ENCODE measurements around the gene CD4.

CD4 gene

GRCh38 chr12:6779708-6780432, 9.5 kb upstream of the CD4 start:
- H3K36me3 ChIP-seq (ENCODE audit: insufficient read depth, low read length), result no peaks in the 10 kb centered on the region
- no peaks in the 10 kb centered on the region; the same call in 1 of the 2 replicates for H3K4me1 ChIP-seq (ENCODE audit: insufficient read depth, low read length)
- H3K9me3 ChIP-seq (ENCODE audit: control insufficient read depth, insufficient read depth, low read length), result no peaks in the 10 kb centered on the region
- no peak overlapping the region for H3K9ac ChIP-seq (ENCODE audit: low read depth, low read length)

- no peaks in the 10 kb centered on the region for H3K9me3 ChIP-seq (ENCODE audit: control insufficient read depth, insufficient read depth, low read length)
- no peaks in the 10 kb centered on the region for H3K36me3 ChIP-seq (ENCODE audit: insufficient read depth, low read length)
- no peaks in the 10 kb centered on the region; the same call in 1 of the 2 replicates for H3K4me1 ChIP-seq (ENCODE audit: insufficient read depth, low read length)
- no peak overlapping the region for H3K9ac ChIP-seq (ENCODE audit: low read depth, low read length)
Observed at GRCh38 chr12:6780573-6780972, 8.8 kb upstream of the CD4 start.

- peaks cover 2% of the 10 kb centered on the region for H3K4me1 ChIP-seq (ENCODE audit: insufficient read depth, low read length)
Observed at GRCh38 chr12:6782119-6782518, 7.2 kb upstream of the CD4 start.

GRCh38 chr12:6782850-6783566, 6.3 kb upstream of the CD4 start:
- peaks cover 4% of the 10 kb centered on the region for H3K4me1 ChIP-seq (ENCODE audit: insufficient read depth, low read length)

More at GRCh38 chr12:6782119-6782518, 7.2 kb upstream of the CD4 start:
- Histone ChIP-seq H3K36me3 (ENCODE audit: insufficient read depth, low read length) (no peaks in the 10 kb centered on the region), H3K9me3 (ENCODE audit: control insufficient read depth, insufficient read depth, low read length) (no peaks in the 10 kb centered on the region), H3K9ac (ENCODE audit: low read depth, low read length) (no peak overlapping the region)

GRCh38 chr12:6783828-6784227, 5.5 kb upstream of the CD4 start:
- Histone ChIP-seq H3K36me3 (ENCODE audit: insufficient read depth, low read length) (no peaks in the 10 kb centered on the region), H3K4me1 (ENCODE audit: insufficient read depth, low read length) (peaks cover 4% of the 10 kb centered on the region), H3K9ac (ENCODE audit: low read depth, low read length) (no peak overlapping the region), H3K9me3 (ENCODE audit: control insufficient read depth, insufficient read depth, low read length) (no peaks in the 10 kb centered on the region)

More at GRCh38 chr12:6782850-6783566, 6.3 kb upstream of the CD4 start:
- no peaks in the 10 kb centered on the region for H3K36me3 ChIP-seq (ENCODE audit: insufficient read depth, low read length)
- no peak overlapping the region for H3K9ac ChIP-seq (ENCODE audit: low read depth, low read length)
- no peaks in the 10 kb centered on the region for H3K9me3 ChIP-seq (ENCODE audit: control insufficient read depth, insufficient read depth, low read length)

GRCh38 chr12:6784296-6784695, 5.0 kb upstream of the CD4 start:
- H3K9ac ChIP-seq (ENCODE audit: low read depth, low read length), result no peak overlapping the region
- peaks cover 4% of the 10 kb centered on the region for H3K4me1 ChIP-seq (ENCODE audit: insufficient read depth, low read length)
- no peaks in the 10 kb centered on the region for H3K36me3 ChIP-seq (ENCODE audit: insufficient read depth, low read length)
- no peaks in the 10 kb centered on the region for H3K9me3 ChIP-seq (ENCODE audit: control insufficient read depth, insufficient read depth, low read length)

GRCh38 chr12:6784761-6785160, 4.6 kb upstream of the CD4 start:
- Histone ChIP-seq H3K9me3 (ENCODE audit: control insufficient read depth, insufficient read depth, low read length) (no peaks in the 10 kb centered on the region), H3K9ac (ENCODE audit: low read depth, low read length) (no peak overlapping the region), H3K36me3 (ENCODE audit: insufficient read depth, low read length) (no peaks in the 10 kb centered on the region), H3K4me1 (ENCODE audit: insufficient read depth, low read length) (peaks cover 7% of the 10 kb centered on the region)

GRCh38 chr12:6786416-6787094, 2.8 kb upstream of the CD4 start:
- H3K9me3 ChIP-seq (ENCODE audit: control insufficient read depth, insufficient read depth, low read length), result no peaks in the 10 kb centered on the region
- H3K36me3 ChIP-seq (ENCODE audit: insufficient read depth, low read length), result no peaks in the 10 kb centered on the region
- H3K9ac ChIP-seq (ENCODE audit: low read depth, low read length), result no peak overlapping the region
- H3K4me1 ChIP-seq (ENCODE audit: insufficient read depth, low read length), result peaks cover 8% of the 10 kb centered on the region

GRCh38 chr12:6787309-6787708, 2.0 kb upstream of the CD4 start:
- H3K4me1 ChIP-seq (ENCODE audit: insufficient read depth, low read length), result peaks cover 8% of the 10 kb centered on the region
- no peaks in the 10 kb centered on the region for H3K36me3 ChIP-seq (ENCODE audit: insufficient read depth, low read length)
- H3K9ac ChIP-seq (ENCODE audit: low read depth, low read length), result no peak overlapping the region
- H3K9me3 ChIP-seq (ENCODE audit: control insufficient read depth, insufficient read depth, low read length), result no peaks in the 10 kb centered on the region

- Histone ChIP-seq H3K9ac (ENCODE audit: low read depth, low read length) (no peak overlapping the region), H3K9me3 (ENCODE audit: control insufficient read depth, insufficient read depth, low read length) (no peaks in the 10 kb centered on the region), H3K4me1 (ENCODE audit: insufficient read depth, low read length) (peaks cover 8% of the 10 kb centered on the region), H3K36me3 (ENCODE audit: insufficient read depth, low read length) (no peaks in the 10 kb centered on the region)
Observed at GRCh38 chr12:6790496-6791150, 1.3 kb downstream of the CD4 start.

GRCh38 chr12:6791931-6792520, 2.7 kb downstream of the CD4 start:
- Histone ChIP-seq H3K9ac (ENCODE audit: low read depth, low read length) (no peak overlapping the region), H3K4me1 (ENCODE audit: insufficient read depth, low read length) (peaks cover 7% of the 10 kb centered on the region), H3K9me3 (ENCODE audit: control insufficient read depth, insufficient read depth, low read length) (no peaks in the 10 kb centered on the region), H3K36me3 (ENCODE audit: insufficient read depth, low read length) (no peaks in the 10 kb centered on the region)

- H3K9me3 ChIP-seq (ENCODE audit: control insufficient read depth, insufficient read depth, low read length), result no peaks in the 10 kb centered on the region
- no peak overlapping the region for H3K9ac ChIP-seq (ENCODE audit: low read depth, low read length)
- H3K4me1 ChIP-seq (ENCODE audit: insufficient read depth, low read length), result peaks cover 4% of the 10 kb centered on the region; the same call in 1 of the 2 replicates
- H3K36me3 ChIP-seq (ENCODE audit: insufficient read depth, low read length), result no peaks in the 10 kb centered on the region
Observed at GRCh38 chr12:6792522-6793201, 3.3 kb downstream of the CD4 start.

GRCh38 chr12:6795088-6795487, 5.8 kb downstream of the CD4 start:
- Histone ChIP-seq H3K4me1 (ENCODE audit: insufficient read depth, low read length) (no peaks in the 10 kb centered on the region; the same call in 1 of the 2 replicates), H3K9ac (ENCODE audit: low read depth, low read length) (no peak overlapping the region), H3K36me3 (ENCODE audit: insufficient read depth, low read length) (no peaks in the 10 kb centered on the region), H3K9me3 (ENCODE audit: control insufficient read depth, insufficient read depth, low read length) (no peaks in the 10 kb centered on the region)

All from ES-I3 (cell line).